ENCODE data around the gene FGF19. TPM values are rescaled to one million over a fixed set of nuclear protein-coding genes. Genes with fewer than 3 reads are reported as not detected.

The FGF19 gene
- total and polyA plus RNA-seq, 2 donors (not counting 1 experiment from before 2014, with no cell fraction given): not detected

DNA sequence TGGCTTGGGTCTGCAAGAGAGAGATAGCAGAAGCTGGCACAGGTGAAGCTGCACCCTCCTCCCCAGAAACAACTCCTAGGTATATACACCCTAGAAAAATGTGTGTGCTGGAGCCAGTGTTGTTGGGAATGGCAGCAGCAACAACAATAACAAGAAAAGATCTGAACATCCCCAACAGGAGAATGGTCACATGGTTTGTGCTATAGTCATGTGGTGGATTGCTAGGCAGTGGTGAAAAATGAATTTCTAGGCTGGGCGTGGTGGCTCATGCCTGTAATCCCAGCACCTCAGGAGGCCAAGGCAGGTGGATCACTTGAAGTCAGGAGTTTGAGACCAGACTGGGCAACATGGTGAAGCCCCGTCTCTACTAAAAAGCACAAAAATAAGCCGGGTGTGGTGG lies 31.0 kb upstream of the FGF19 start:
- H3K27ac ChIP-seq (ENCODE audit: insufficient read depth, low read length): no peak overlapping the region
- DNase-seq (ENCODE audit: low read depth in 2 of 2): no peak
- no peak overlapping the region for H3K9ac ChIP-seq (ENCODE audit: insufficient read depth, low read length)

GRCh38 chr11:69734367-69734766 lies 30.5 kb upstream of the FGF19 start:
- Histone ChIP-seq H3K27ac (ENCODE audit: insufficient read depth, low read length) (no peak overlapping the region), H3K4me2 (ENCODE audit: extremely low read depth, insufficient read depth, low read length) (no peak overlapping the region), H3K4me3 (replicated peaks in 1 of 4; ENCODE audit: control extremely low read depth in 1 of 4, insufficient read depth in 1 of 4, low read depth in 3 of 4, low read length in 4 of 4) (no peak overlapping the region), H4K20me1 (ENCODE audit: control insufficient read depth, extremely low read depth, insufficient read depth, low read length) (no peaks in the 10 kb centered on the region), H3K9me3 (ENCODE audit: control insufficient read depth, insufficient read depth, low read depth, low read length) (no peaks in the 10 kb centered on the region), H3K4me1 (ENCODE audit: control insufficient read depth, extremely low read depth, insufficient read depth, low read length) (no peaks in the 10 kb centered on the region), H3K27me3 (ENCODE audit: control insufficient read depth, insufficient read depth, low read length) (peaks cover 2% of the 10 kb centered on the region), H3K9ac (ENCODE audit: insufficient read depth, low read length) (no peak overlapping the region), H3K79me2 (ENCODE audit: control insufficient read depth, insufficient read depth, low read length) (no peaks in the 10 kb centered on the region), H2AFZ (ENCODE audit: low read length) (no peak overlapping the region), H3K36me3 (ENCODE audit: control insufficient read depth, insufficient read depth, low read length) (no peaks in the 10 kb centered on the region)
- DNase-seq (ENCODE audit: low read depth in 2 of 2): no peak
- TF ChIP-seq, protein P1, sequence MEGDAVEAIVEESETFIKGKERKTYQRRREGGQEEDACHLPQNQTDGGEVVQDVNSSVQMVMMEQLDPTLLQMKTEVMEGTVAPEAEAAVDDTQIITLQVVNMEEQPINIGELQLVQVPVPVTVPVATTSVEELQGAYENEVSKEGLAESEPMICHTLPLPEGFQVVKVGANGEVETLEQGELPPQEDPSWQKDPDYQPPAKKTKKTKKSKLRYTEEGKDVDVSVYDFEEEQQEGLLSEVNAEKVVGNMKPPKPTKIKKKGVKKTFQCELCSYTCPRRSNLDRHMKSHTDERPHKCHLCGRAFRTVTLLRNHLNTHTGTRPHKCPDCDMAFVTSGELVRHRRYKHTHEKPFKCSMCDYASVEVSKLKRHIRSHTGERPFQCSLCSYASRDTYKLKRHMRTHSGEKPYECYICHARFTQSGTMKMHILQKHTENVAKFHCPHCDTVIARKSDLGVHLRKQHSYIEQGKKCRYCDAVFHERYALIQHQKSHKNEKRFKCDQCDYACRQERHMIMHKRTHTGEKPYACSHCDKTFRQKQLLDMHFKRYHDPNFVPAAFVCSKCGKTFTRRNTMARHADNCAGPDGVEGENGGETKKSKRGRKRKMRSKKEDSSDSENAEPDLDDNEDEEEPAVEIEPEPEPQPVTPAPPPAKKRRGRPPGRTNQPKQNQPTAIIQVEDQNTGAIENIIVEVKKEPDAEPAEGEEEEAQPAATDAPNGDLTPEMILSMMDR (conservative IDR thresholded peaks at IDR 0.05 in 1 of 2, IDR thresholded peaks at IDR 0.05 in 1 of 2; ENCODE audit: low read depth in 1 of 2, low read length in 2 of 2): no peak
- TF ChIP-seq EZH2 (IDR thresholded peaks at IDR 0.05; ENCODE audit: low read length, missing control alignments): no peak

More for the DNA sequence above, 31.0 kb upstream of the FGF19 start:
- H3K4me3 ChIP-seq (replicated peaks in 1 of 4; ENCODE audit: control extremely low read depth in 1 of 4, insufficient read depth in 1 of 4, low read depth in 3 of 4, low read length in 4 of 4): no peak overlapping the region
- H2AFZ ChIP-seq (ENCODE audit: low read length): no peak overlapping the region
- no peaks in the 10 kb centered on the region for H3K4me1 ChIP-seq (ENCODE audit: control insufficient read depth, extremely low read depth, insufficient read depth, low read length)
- TF ChIP-seq EZH2 (IDR thresholded peaks at IDR 0.05; ENCODE audit: low read length, missing control alignments): no peak
- TF ChIP-seq, protein P1 (conservative IDR thresholded peaks at IDR 0.05 in 1 of 2, IDR thresholded peaks at IDR 0.05 in 1 of 2; ENCODE audit: low read depth in 1 of 2, low read length in 2 of 2): no peak
- H3K27me3 ChIP-seq (ENCODE audit: control insufficient read depth, insufficient read depth, low read length): peaks cover 2% of the 10 kb centered on the region
- H3K9me3 ChIP-seq (ENCODE audit: control insufficient read depth, insufficient read depth, low read depth, low read length): no peaks in the 10 kb centered on the region
- H3K79me2 ChIP-seq (ENCODE audit: control insufficient read depth, insufficient read depth, low read length): no peaks in the 10 kb centered on the region
- H4K20me1 ChIP-seq (ENCODE audit: control insufficient read depth, extremely low read depth, insufficient read depth, low read length): no peaks in the 10 kb centered on the region
- no peaks in the 10 kb centered on the region for H3K36me3 ChIP-seq (ENCODE audit: control insufficient read depth, insufficient read depth, low read length)
- no peak overlapping the region for H3K4me2 ChIP-seq (ENCODE audit: extremely low read depth, insufficient read depth, low read length)

- no peak overlapping the region for H3K27ac ChIP-seq (ENCODE audit: insufficient read depth, low read length)
- H4K20me1 ChIP-seq (ENCODE audit: control insufficient read depth, extremely low read depth, insufficient read depth, low read length): no peaks in the 10 kb centered on the region
- H3K36me3 ChIP-seq (ENCODE audit: control insufficient read depth, insufficient read depth, low read length): no peaks in the 10 kb centered on the region
- no peaks in the 10 kb centered on the region for H3K79me2 ChIP-seq (ENCODE audit: control insufficient read depth, insufficient read depth, low read length)
- H3K4me3 ChIP-seq (replicated peaks in 1 of 4; ENCODE audit: control extremely low read depth in 1 of 4, insufficient read depth in 1 of 4, low read depth in 3 of 4, low read length in 4 of 4): no peak overlapping the region
- H3K9ac ChIP-seq (ENCODE audit: insufficient read depth, low read length): no peak overlapping the region
- H3K27me3 ChIP-seq (ENCODE audit: control insufficient read depth, insufficient read depth, low read length): peaks cover 2% of the 10 kb centered on the region
- no peaks in the 10 kb centered on the region for H3K4me1 ChIP-seq (ENCODE audit: control insufficient read depth, extremely low read depth, insufficient read depth, low read length)
- no peak for DNase-seq (ENCODE audit: low read depth in 2 of 2)
- no peaks in the 10 kb centered on the region for H3K9me3 ChIP-seq (ENCODE audit: control insufficient read depth, insufficient read depth, low read depth, low read length)
- no peak overlapping the region for H2AFZ ChIP-seq (ENCODE audit: low read length)
- no peak overlapping the region for H3K4me2 ChIP-seq (ENCODE audit: extremely low read depth, insufficient read depth, low read length)
- TF ChIP-seq, protein P1 (conservative IDR thresholded peaks at IDR 0.05 in 1 of 2, IDR thresholded peaks at IDR 0.05 in 1 of 2; ENCODE audit: low read depth in 1 of 2, low read length in 2 of 2): no peak
- no peak for TF ChIP-seq EZH2 (IDR thresholded peaks at IDR 0.05; ENCODE audit: low read length, missing control alignments)
Observed at GRCh38 chr11:69732910-69733309, 29.1 kb upstream of the FGF19 start.

Data from fibroblast of lung (primary cell).